HG02870 (cell line): ENCODE results near the gene CDC42BPA.
"Not testable (repeated sequence)": the region's sequence is repeated elsewhere in the genome, so short reads cannot be mapped to it uniquely, and the experiment has no call there.

Experiments used
- ATAC-seq: cut with Tn5 transposase; IDR thresholded peaks from one replicate; pipeline ENCODE4 v1.9.1; 2021; ENCODE audit warnings: mild to moderate bottlenecking, moderate library complexity; ENCODE audit not compliant: unreplicated experiment

CDC42BPA gene, protein sequence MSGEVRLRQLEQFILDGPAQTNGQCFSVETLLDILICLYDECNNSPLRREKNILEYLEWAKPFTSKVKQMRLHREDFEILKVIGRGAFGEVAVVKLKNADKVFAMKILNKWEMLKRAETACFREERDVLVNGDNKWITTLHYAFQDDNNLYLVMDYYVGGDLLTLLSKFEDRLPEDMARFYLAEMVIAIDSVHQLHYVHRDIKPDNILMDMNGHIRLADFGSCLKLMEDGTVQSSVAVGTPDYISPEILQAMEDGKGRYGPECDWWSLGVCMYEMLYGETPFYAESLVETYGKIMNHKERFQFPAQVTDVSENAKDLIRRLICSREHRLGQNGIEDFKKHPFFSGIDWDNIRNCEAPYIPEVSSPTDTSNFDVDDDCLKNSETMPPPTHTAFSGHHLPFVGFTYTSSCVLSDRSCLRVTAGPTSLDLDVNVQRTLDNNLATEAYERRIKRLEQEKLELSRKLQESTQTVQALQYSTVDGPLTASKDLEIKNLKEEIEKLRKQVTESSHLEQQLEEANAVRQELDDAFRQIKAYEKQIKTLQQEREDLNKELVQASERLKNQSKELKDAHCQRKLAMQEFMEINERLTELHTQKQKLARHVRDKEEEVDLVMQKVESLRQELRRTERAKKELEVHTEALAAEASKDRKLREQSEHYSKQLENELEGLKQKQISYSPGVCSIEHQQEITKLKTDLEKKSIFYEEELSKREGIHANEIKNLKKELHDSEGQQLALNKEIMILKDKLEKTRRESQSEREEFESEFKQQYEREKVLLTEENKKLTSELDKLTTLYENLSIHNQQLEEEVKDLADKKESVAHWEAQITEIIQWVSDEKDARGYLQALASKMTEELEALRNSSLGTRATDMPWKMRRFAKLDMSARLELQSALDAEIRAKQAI (N-terminal part only)

DNA sequence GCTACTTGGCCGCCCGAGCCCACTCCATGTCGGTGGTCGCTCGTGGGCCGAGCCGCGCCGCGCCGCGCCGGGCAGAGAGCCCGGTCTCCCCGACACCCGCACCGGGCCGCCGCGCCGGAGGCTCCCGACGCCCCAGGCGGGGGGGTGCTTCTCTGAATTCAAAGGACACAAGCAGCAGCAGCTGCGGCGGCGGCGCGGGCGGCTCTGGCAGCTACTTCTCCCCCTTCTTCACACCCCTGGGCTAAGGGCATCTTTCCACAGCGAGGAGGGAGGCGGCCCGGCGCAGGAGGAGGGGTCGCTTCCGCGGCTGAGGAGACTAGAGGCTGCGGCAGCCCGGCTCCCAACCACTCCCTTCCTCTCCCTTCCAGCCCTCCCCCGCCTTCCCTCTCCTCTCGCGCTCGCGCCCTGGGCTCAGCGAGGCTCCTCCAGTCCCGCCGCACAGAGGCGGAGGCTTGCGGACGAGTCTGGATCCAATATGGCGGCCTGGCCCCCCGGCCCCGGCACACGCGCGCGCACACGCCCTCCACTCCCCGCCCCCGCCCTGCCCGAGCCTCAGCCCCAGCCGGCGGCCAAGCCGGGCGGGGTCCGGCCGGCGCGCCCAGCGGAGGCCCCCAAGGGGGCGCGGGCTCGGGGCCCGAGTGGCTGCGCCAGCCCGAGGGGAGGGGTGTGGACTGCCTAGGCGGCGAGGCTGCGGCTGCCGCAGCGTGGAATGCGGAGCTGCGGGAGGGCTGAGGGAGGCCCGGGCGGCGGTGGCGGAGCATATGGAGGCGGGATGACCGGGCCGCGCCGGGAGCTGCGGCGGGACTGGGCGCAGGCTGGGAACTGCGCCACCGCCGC is at the start of gene CDC42BPA:
Gene CDC42BPA, minus strand, starts transcription at position 477 of the 837 bp plus-strand sequence. CDS start 1,310 bp downstream, outside the sequence.
- ATAC-seq, result no peak

DNA sequence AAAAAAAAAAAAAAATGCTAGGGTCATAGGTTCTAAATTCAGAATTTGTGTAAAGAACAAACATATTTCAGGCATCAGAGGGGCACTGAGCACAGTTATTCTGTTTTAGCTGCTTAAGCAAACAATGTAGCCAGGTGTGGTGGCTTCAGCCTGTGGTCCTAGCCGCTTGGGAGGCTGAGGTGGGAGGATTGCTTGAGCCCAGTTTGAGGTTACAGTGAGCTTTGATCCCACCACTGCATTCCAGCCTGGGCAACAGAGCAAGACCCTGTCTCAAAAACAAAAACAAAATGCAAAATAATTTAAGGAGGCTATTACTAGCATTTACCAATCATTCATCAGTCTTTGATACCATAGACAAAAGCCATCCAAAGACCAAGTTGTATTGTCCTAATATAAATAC is 49.7 kb upstream of the CDC42BPA start:
- ATAC-seq, result no peak

DNA sequence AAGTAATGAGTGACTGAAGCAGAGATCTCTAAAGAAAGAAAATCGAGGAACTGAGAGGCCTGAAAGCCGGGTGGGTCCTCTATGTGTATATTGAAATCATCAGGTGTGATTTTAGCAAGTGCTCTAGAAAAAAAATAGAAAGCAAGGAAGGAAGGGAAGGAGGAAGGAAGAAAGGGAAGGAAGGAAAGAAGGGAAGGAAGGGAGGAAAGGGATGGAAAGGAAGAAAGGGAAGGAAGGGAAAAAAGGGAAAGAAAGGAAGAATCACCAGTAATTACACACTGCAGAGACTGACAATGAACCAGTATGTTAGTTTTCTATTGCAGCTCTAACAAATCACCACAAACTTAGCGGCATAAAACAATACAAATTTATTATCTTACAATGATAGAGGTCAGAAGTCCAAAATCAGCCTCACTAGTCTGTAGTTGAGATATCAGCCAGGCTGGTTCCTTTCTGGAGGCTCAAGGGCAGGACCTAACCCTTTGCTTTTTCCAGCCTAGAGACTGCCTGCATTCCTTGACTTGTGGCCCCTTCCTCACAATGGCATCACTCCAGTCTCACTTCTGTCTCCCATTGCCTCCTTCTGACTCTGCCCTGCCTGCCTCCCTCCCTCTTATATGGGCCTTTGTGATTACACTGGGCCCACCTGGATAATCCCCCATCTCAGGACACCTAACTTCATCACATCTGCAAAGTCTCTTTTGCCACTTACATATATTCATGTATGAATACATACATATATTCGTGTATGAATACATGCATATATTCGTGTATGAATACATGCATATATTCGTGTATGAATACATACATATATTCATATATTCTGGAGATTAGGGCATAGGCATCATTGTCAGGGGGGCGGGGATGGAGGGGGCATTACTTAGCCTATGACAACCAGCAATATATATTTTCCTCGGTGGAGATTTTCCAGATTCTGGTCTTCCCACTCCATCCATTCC is 47.5 kb upstream of the CDC42BPA start:
- no peak for ATAC-seq

DNA sequence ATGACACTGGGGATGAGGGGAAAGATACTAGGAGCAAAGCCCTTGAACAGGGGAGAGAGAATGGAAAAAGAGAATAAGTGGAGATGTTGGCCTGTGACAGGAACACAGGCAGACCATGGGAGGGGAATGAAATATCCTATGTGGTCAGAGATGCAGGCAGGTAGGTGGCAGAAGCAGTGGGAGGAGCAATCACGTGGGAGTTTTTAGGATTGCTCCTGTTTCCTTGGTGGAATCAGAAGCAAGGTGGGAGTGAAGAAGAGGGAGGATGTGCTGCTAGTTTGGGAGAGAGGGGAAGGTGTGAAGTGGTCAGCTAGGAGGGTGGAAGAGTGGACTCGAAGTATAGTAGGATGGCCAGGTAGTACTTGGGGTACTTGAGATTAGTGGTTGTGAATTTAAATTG is 46.4 kb upstream of the CDC42BPA start:
- ATAC-seq, result no peak

DNA sequence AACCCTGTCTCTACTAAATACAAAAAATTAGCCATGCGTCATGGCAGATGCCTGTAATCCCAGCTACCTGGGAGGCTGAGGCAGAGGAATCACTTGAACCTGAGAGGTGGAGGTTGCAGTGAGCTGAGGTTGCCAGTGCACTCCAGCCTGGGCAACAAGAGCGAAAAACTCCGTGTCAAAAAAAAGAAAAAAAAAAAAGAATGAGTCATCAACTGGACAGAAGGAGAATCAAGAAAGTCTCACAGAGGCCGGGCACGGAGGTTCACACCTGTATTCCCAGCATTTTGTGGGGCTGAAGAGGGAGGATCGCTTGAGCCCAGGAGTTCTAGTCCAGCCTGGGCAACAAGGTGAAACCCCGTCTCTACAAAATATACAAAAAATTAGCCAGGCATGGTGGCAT is 45.5 kb upstream of the CDC42BPA start:
- no peak for ATAC-seq

DNA sequence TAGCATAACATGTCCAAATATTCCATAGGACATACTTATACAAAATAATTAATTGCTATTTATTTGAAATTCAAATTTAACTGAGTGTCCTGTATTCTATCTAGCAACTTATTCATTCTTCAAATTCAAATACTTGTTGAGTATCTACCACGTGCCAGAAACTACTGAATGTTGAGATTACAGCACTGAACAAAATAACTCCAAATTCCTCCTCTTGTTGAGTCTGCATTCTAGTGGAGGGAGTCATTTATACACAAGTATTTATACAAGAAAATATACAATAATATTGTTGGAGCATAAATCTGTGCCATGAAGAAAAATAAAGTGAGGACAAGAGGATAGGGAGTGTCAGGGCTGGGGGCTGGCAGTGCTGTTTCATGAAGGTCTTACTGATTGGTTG is 43.7 kb upstream of the CDC42BPA start:
- ATAC-seq, result no peak

DNA sequence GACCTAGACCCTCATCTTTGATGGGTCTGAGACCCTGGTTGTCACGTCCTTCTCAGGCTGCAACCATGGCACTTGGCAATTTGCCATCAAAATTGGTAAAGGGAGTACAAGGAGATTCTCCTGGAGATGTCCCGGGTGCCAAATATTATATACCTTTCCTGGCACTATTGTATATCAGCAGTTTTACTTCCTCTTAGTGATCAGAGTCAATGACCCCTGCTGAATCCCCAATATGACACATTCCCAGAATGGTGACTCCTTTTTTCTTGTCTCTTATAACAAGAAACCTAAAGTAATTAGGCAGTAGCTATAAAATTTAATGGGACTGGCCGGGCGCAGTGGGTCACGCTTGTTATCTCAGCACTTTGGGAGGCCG is 39.6 kb upstream of the CDC42BPA start:
- no peak for ATAC-seq

DNA sequence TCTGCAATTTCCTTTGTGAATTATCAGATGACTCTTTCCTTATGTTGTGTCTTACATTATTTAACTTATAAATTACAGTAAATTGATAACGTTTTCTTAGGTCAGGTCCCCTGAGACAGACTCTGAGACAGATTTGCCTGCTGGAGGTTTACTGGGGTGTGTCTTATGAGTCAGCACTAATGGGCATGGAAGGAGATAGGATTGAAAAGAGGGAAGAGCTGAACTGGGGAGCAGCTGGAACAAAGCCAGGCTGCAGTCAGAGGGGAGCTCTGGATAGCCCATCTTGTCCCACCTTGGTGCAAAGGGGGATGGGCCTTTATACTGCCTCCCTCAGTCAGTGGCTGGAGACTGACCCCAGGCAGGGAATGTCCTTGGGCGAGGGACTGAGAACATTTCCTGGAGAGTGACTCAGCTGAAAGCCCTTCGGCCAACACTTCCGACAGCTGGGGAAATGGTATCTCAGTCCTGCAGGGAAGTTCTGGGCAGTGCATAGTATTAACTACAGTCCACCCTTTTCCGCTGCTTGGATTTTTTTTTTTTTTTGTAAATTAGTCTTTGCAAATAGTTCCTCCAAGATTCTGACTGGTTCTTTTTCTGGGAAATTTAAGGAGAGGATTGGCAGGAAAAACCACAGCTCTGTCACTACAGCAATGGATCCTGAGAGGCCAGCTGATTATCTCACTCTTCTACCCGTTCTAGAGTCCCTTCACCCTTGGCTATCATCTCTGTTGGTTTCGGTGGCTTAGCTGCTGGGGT is 39.1 kb upstream of the CDC42BPA start:
- ATAC-seq, result no peak

DNA sequence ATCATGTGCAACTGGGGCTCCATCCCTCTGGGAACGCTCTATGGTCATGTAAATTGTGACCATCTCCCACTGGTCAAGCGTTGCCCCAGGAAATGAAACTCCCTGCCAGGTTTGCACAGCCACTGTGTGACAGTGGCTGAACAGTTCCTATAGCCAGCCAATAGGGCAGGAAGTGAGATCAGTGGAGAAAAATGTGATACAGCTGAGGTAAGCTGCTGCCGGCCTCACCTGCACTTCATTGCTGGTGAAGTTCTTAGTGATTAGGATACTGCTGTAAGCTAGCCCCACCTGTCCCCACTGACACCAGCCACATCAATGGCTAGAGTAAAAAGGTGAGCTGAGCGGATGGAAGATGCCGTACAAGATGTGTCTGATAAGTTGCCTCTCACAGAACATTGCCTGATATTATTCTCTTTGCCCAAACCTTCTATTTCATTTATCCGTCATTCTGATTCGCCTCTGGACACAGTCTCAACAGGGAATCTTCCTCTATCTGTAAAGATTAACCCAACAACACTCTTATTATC is 38.4 kb upstream of the CDC42BPA start:
- no peak for ATAC-seq

DNA sequence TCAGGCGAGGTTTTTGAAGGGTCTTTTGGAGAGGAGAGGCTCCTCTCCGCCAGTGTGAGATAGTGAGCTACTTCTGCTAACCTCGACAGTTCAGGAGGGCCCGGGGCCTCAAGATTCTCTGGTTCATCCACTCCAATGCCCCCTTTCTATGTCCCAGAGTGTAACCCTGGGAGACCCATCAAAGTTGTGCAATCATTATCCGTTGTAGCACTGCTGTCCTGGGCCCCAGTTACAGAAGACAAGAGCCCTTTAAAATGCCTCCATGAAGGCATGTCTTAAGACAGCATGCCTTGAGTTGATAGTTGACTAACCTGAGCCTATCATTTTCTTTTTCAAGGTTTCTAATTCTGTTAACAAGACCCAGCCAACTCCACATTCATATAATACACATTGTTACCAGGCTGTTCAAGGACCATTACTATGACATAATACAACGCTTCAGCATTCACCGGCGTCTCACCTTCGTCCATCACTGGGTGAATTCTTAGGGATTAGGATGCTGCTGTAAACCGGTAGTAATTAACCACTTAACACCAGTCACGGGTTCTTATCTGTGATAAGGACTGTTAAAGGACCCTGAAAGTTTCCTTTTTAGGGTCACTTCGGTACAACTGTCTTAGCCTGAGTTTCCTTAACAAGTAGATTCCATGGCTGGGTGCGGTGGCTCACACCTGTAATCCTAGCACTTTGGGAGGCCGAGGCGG is 37.4 kb upstream of the CDC42BPA start:
- no peak for ATAC-seq

DNA sequence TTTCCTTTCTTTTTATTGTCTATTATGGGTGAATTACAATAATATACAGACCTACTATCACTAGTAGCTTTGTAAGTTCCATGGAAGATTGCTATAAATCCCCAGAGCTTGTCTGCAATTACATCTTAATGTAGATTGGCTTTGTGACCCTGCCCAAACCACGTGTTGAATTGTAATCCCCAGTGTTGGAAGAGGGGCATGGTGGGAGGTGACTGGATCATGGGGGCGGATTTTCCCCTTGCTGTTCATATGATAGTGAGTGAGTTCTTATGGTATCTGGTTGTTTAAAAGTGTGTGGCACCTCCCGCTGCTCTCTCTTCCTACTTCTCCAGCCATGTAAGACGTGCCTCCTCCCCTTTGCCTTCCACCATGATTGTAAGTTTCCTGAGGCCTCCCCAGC is 34.9 kb upstream of the CDC42BPA start:
- ATAC-seq, result no peak

DNA sequence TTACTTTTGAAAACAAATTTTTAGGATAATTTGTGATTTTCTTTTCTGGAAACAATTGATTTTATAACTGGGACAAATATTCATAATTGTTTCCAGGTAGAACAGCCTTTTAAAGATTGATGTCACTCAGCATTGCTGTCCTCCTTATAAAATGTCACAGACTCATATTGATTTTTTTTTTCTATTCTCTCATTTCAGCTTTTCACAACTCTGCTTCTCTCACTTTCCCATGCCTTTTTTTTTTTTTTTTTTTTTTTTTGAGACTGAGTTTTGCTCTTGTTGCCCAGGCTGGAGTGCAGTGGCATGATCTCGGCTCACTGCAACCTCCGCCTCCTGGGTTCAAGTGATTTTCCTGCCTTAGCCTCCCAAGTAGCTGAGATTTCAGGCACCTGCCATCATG is 33.9 kb upstream of the CDC42BPA start:
- not testable (repeated sequence) for ATAC-seq

DNA sequence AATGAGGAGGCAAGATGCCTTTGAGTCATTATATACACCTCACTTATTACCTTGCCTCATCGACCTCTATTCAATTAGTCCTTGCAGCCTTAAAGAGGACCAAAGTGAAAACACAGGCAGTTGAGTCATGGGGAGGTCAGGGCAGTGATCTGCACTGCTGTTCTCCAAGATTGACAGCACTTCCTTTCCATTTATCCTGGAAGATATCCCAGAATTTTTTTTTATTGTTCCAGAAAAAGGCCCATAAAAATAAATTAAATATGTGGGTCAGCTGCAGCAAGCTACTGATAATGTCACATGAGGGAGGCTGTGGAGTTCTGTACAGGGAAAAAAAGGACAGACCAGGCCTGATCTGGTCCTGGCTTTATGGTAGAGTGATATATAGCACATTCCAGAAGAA is 33.2 kb upstream of the CDC42BPA start:
- ATAC-seq, result no peak

DNA sequence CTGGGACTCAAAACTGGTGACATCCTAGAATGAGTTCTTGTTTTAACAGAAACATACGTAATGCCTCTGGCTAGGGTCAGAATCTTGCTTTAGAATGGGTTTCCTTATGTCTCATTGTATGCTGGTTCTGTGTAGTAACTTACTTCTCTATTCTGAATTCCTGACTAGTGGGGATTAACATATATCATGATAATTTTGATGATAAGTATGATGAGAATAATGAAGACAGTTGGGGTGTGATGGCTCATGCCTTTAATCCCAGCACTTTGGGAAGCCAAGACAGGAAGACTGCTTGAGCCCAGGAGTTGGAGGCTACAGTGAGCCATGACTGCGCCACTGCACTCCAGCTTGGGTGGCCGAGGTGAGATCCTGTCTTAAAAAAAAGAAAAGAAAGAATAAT is 31.7 kb upstream of the CDC42BPA start:
- ATAC-seq, result no peak

DNA sequence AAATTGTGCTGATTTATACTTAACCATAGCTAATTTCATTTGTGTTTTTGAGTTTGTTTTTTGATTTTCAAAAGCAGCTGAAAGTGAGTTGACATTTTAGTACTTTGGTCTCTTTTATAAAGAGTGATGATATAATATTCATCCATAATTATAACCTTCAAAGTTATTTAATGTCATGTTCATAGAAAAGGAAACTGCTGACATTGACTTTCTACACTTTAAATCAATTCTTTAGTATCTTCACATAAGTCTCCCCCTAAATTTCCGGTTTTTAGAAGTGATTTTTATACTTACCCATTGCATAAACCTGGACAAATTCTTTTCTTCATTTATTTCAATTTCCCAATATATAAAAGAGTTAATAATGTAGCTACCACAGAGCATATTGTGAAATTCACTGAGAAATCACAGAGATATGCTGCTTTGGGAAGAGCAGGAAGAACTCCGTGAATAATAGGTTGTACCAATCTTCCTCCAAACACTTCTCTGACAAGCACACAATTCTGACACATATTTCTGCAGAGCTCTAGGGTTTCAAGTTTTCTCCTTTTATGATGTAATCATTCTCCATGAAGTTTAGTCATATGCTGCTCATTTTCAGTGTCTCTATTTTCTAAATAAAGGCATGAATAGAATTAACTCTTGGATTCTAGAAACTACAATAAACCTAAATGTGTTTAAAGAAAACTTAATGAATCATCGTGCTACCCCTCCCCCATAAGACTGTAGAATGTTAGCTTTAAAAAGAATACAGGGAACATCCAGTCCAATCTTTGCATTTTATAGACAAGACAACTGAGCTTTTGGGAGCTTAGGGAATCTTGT is 25.6 kb upstream of the CDC42BPA start:
- no peak for ATAC-seq

DNA sequence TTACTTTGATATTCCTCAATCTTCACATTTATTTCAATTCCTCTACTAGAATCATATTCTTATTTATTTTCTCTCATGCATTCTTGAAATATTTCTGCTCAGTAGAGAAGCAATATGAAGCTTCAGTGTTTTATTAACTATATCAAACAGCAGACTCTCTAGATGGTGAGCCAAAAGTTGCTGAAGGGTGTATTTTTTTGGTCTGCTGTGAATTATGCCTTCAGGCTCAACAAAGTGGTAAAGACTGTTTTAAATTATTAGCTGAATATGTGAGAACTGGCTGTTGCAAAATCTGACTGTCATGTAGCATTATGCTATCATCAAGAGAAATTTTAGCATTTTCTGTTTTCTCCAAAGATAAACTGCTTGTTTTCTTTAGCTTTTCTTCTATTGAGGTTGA is 24.9 kb upstream of the CDC42BPA start:
- no peak for ATAC-seq

DNA sequence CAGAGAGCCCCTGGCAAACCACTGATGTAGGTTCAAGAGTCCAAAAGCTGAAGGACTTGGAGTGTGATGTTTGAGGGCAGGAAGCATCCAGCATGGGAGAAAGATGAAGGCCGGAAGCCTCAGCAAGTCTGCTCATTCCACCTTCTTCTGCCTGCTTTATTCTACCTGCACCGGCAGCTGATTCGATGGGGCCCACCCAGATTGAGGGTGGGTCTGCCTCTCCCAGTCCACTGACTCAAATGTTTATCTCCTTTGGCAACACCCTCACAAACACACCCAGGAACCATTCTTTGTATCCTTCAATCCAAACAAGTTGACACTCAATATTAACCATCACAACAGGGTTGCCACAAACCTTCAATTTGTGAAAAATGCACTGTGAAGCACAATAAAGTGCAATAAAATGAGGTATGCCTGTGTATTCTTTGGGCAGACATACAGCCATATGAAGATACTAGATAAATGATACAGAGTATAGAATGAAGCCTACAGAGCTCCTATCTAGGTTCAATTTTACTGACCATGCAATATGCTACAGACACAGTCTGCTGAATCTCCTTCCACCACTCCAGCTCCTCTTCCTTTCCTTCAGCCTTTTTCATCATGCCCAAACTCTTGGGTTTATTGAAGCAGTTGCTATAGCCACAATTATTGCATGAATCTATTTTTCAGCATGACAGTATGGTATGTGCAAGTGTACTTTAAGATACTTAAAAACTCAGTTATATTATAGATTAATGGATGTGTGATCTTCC is 24.0 kb upstream of the CDC42BPA start:
- ATAC-seq, result no peak
